ENCODE measurements around the gene RCN2. TPM values are rescaled to one million over a fixed set of nuclear protein-coding genes. Genes with fewer than 3 reads are reported as not detected.

The RCN2 gene
- total and polyA plus RNA-seq, 7 donors: 16.6 to 30.1 (median 22.3) TPM

GRCh38 chr15:76930831-76931396 lies 635 bp upstream of the RCN2 start:
- Histone ChIP-seq H3K9me3 (no peaks in the 10 kb centered on the region), H3K27ac (peak overlapping the region; percentile 81), H3K4me3 (peak overlapping the region; percentile 77), H3K4me1 (peaks cover 12% of the 10 kb centered on the region), H3K36me3 (ENCODE audit: insufficient read depth in 1 of 2, low read depth in 1 of 2) (peaks cover 0 to 35% of the 10 kb centered on the region in 2 donors), H3K27me3 (ENCODE audit: insufficient read depth in 3 of 3, low read length in 2 of 3) (no peaks in the 10 kb centered on the region)
- DNase-seq (no peak), ATAC-seq (no peak)
- TF ChIP-seq CTCF (IDR thresholded peaks at IDR 0.05): no peak
- intact Hi-C loops (cut with DNase I): loop anchor here in 1 of 2 donors (2.0 kb wide), 1 partner anchor 24 kb away; no protein-coding TSS in a partner anchor
- 14 to 18% (median 18%) methylated on average over 7 of the region's 7 CpGs for WGBS, 3 donors

- H3K27me3 ChIP-seq (ENCODE audit: insufficient read depth in 3 of 3, low read length in 2 of 3): no peaks in the 10 kb centered on the region
- intact Hi-C loops (cut with DNase I): no loop called here
- TF ChIP-seq CTCF (IDR thresholded peaks at IDR 0.05): no peak
- DNase-seq: no peak
- H3K36me3 ChIP-seq (ENCODE audit: insufficient read depth in 1 of 2, low read depth in 1 of 2): peaks cover 6 to 49% of the 10 kb centered on the region in 2 donors
- 21 to 23% (median 23%) methylated on average over 13 to 14 of the region's 14 CpGs for WGBS, 3 donors
- H3K4me3 ChIP-seq: peak overlapping the region; percentile 77
- H3K27ac ChIP-seq: peak overlapping the region; percentile 81
- H3K4me1 ChIP-seq: peaks cover 12% of the 10 kb centered on the region
- no peak for ATAC-seq
- no peaks in the 10 kb centered on the region for H3K9me3 ChIP-seq
These were observed 802 bp downstream of the RCN2 start for GRCh38 chr15:76932135-76932966.

- Histone ChIP-seq H3K36me3 (ENCODE audit: insufficient read depth in 1 of 2, low read depth in 1 of 2) (peaks cover 8 to 58% of the 10 kb centered on the region in 2 donors), H3K4me1 (peaks cover 11% of the 10 kb centered on the region), H3K27ac (no peak overlapping the region), H3K9me3 (no peaks in the 10 kb centered on the region), H3K4me3 (no peak overlapping the region), H3K27me3 (ENCODE audit: insufficient read depth in 3 of 3, low read length in 2 of 3) (no peaks in the 10 kb centered on the region)
- TF ChIP-seq CTCF (IDR thresholded peaks at IDR 0.05): no peak
- intact Hi-C loops (cut with DNase I): no loop called here
- WGBS, 3 donors: 88 to 97% (median 95%) methylated on average over 2 of the region's 2 CpGs
- DNase-seq (no peak), ATAC-seq (no peak)
These were observed 4.1 kb downstream of the RCN2 start for GRCh38 chr15:76935620-76936019.

GRCh38 chr15:76936671-76937070 lies 5.1 kb downstream of the RCN2 start:
- 93 to 97% (median 94%) methylated on average over 3 of the region's 3 CpGs for WGBS, 3 donors
- intact Hi-C loops (cut with DNase I): no loop called here

More at GRCh38 chr15:76936671-76937070, 5.1 kb downstream of the RCN2 start:
- Histone ChIP-seq H3K4me3 (no peak overlapping the region), H3K9me3 (no peaks in the 10 kb centered on the region), H3K27me3 (ENCODE audit: insufficient read depth in 3 of 3, low read length in 2 of 3) (no peaks in the 10 kb centered on the region), H3K27ac (no peak overlapping the region), H3K36me3 (ENCODE audit: insufficient read depth in 1 of 2, low read depth in 1 of 2) (peaks cover 8 to 58% of the 10 kb centered on the region in 2 donors), H3K4me1 (peaks cover 10% of the 10 kb centered on the region)
- DNase-seq (no peak), ATAC-seq (no peak)
- TF ChIP-seq CTCF (IDR thresholded peaks at IDR 0.05): no peak

Measured in psoas muscle (tissue), 8 donors.